ENCODE measurements around the gene KLHL18. TPM values are rescaled to one million over a fixed set of nuclear protein-coding genes. Genes with fewer than 3 reads are reported as not detected.
"Not testable (repeated sequence)": the region's sequence is repeated elsewhere in the genome, so short reads cannot be mapped to it uniquely, and the experiment has no call there.

Gene KLHL18
- 10 to 100 TPM; 46.7 to 50.0 TPM for total RNA-seq

DNA sequence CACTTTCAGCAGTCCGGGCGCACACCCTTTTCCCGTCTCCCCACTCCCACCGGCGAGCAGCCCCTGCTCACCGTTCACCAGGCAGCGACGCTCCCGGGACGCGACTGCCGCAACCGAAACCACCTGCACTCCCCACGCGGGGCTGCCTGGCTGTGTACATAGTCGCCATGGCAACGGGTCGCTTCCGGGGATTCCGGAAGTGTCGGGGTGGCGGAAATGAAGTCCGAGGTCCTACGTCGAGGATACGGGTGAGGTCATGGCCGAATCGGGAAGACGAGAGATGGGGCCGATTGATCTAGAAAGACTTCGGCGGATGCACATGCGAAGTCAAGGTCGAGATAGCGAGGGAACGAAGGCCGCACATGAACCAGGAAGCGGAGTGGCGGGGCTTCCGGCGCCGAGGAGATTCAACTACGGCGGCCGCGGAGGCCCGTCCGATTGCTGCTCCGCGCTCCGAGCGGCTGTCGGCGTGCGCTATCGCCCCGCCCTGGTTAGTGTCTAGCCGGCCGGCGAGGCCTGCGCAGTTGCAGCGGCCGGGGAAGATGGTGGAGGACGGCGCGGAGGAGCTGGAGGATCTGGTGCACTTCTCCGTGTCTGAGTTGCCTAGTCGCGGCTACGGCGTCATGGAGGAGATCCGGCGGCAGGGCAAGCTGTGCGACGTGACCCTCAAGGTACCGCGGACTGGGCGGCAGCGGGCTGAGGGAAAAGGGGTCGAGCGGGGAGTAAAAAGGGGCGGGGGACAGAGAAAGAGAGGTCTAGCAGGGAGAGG is at the start of gene KLHL18, which contains the start of gene KIF9:
Gene KLHL18 (plus strand): TSS at position 521 of the 769 bp plus-strand sequence. CDS start 22 bp downstream, at position 543.
Gene KIF9 (minus strand): TSS at position 376 of the 769 bp plus-strand sequence. CDS start 5,425 bp downstream, outside the sequence.
- ChIA-PET CTCF (interaction anchor here (0.7 to 2.4 kb wide), 3 partner anchors 9 to 119 kb away, joined by 4 to 10 read pairs (median 5); partner anchors contain the start of gene SETD2), POLR2A (interaction anchor here (0.6 to 2.6 kb wide), 5 partner anchors 9 to 401 kb away, joined by 3 to 9 read pairs (median 3); partner anchors contain the start of gene SETD2)

DNA sequence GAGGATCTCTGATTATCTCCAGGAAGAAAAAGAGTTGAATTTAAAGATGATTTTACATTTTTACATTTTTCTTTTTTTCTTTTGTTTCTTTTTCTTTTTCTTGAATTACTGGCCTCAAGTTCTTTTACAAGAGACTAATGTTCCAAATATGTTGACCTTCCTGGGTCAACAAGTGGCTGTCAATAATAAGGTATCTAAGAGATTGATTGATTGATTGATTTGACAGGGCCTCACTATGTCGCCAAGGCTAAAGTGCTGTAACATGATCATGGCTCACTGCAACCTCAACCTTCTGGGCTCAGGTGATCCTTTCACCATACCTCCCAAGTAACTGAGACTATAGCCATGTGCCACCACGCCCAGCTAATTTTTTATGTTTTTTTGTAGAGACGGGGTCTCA is 44.7 kb upstream of the KLHL18 start:
- POLR2A ChIA-PET = no interaction called here
- CTCF ChIA-PET = no interaction called here

DNA sequence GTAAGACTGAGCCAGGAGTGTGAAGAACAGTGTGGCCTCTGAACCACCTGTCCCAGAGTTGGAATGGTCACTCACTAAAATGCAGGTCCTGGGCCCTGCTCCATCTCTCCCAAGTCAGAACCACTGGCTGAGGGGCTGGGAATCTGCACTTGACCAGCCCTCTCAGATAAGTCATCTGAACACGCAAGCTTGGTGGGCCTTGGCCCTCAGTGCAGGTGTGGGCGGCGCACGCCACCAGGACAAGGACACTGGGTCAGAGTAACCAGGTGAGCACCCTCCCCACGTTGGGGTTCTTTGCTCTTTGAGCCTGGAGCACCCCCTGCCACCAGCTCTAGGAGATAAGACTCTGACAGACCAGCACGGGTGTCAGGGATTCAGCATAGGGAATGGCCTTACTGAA is 42.8 kb upstream of the KLHL18 start:
- CTCF ChIA-PET = no interaction called here

DNA sequence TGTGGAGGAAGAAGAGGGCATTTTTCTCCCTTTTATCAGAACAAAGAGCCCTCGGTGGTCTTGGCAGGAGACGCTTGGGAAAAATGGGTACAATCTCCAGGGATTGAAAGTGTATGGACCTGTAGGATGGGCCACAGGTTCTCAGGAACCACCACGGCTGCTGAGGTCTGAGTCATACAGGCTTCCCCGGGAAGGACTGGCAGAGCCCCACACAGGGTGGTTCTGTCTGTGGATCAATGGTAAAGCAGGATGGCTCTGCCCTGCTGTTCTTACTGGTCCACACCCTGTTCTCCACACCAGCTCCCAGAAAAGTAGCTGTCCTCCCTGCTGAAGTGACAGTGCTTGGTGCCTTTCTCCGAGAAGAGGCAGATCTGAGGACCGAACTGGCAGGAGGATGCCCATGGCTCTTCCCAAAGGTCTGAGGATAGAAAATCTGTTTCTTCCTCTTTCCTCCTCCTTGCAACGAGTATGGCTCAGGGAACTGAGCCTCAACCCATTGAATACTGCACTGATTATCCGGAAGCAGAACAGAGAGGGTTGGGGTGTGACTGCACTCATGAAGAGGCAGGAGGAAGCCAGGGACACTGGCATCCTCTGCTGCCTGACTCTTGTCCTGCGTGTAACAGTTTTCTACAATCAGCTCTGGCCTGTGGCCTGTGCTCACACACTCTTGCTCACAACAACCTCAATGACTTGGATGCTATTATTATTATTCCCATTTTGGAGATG is 39.2 kb upstream of the KLHL18 start:
- CTCF ChIA-PET = no interaction called here
- POLR2A ChIA-PET = no interaction called here

More for the DNA sequence above, 42.8 kb upstream of the KLHL18 start:
- POLR2A ChIA-PET = no interaction called here

DNA sequence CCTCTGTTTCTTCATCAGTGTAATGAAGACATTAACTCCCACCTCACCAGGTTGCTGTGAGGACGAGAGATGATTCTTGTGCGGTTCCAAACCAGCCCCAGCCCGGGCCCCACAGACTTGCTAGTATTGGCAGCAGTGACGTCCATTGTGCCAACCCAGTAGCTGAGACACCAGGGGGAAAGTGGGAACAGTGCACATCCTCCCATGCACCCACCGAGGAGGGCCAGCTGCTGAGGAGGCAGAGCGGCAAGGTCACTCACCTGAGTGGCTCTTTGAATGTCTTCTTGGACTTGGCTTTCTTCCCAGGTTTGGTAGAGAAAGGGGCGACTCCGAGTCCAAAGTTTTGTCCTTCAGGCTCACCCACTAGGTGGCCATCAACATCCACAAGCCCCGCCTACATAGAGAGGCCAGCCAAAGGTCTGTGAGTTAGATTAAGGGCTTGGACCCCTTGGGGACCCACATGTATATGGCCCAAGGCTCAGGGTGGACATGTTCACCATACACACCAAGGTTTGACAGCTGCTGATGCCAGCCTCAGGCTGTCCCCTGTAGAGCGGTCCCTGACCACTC is 38.1 kb upstream of the KLHL18 start:
- POLR2A ChIA-PET = no interaction called here
- CTCF ChIA-PET = interaction anchor here (0.6 kb wide), 1 partner anchor 264 kb away, joined by 3 read pairs; no protein-coding TSS in a partner anchor

DNA sequence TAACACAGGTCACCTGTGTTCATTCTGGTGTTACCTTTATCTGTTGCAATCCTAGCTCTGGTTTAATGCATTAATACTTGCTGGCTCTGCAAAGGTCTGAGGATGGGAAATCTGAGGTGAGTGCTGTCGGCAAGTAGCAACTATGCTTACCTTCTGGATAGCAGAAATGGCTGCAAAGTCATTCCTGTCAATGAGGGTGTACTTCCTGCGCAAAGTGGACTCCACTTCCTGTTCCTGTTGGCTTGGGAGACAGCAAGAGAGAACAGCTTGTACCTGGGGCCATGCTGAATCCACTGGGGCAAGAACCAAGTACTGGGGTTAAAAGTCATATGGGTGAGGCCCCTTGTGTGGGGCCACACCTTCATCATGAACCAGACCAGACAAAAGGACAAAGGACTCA is 37.5 kb upstream of the KLHL18 start:
- POLR2A ChIA-PET = no interaction called here
- CTCF ChIA-PET = interaction anchor here (0.6 kb wide), 1 partner anchor 77 kb away, joined by 5 read pairs; no protein-coding TSS in a partner anchor

DNA sequence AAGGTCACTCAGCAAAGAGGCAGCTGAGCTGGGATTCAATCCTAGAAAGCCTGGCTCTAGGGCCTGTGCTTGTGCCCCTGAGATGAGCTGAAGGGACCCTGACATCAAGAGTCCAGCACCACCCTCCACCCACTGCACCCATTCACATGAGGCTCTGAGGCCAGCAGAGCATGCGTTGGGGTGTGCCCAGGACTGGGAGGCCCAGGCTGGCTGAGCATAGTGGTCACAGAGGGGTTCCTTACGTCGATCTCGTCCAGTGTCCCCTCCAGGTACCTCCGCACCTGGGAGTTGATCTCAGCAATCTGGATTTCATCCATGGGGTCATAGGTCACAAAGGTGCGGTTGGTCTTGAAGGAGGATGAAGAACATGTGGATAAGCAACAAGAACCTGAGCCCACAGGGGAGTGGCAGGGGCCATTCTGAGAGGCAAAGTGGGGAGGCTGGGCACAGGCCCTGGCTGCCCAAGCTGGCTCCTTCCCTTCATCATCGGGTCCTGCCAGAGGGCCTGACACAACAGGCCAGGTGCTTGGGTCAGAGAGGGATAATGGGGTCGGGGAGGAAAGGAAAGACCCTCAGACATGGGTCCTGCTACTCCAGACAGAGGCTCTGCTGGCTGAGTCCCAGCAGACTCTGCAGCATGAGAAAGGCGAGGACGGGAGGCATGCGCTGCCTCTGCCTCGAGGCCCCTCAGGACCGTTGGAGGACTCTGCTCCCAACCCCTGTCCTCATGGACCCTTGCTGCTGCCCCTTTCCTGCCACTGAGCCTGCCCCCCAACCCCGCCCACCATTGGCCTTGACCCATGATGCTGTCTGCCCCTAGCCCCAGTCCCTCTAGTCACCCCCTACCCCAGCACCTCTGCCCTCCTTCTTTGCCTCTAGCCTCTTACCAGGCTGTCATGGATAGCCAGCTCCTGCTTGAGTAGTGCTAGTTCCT is 35.3 kb upstream of the KLHL18 start:
- ChIA-PET POLR2A (no interaction called here), CTCF (no interaction called here)

DNA sequence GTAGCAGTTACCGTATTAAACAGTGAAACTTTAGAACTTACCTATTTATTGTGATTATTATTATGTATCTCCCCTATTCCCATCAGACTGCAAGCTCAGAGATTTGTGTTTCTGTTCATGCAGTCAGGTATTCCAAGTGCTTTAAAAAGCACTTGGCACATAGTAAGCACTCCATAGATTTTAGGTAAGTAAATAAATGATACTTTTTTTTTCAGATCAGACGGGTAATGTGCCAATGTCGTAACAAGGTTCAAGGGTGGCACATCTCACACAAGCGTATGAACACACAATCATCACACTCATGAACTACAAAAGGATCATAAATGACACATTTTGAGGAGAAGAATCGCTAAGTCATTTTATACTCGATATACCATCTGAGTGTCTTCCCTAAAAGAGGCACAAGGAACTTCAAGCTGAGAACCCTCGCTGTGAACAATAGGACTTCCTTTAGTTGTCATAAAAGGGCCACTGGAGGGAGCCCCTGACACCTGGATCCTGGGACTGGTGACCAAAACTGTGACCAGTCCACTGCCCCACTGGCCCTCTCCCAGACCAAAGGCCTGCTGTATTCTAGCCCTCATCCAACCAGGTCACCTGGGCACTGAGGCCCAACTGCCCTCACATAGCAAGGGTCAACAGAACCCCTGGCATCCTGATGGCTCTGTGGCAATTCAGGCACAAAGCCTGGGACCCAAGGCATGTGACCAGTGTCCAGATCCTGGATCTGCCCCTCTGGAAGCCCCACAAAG is 32.3 kb upstream of the KLHL18 start:
- CTCF ChIA-PET = no interaction called here
- POLR2A ChIA-PET = no interaction called here

DNA sequence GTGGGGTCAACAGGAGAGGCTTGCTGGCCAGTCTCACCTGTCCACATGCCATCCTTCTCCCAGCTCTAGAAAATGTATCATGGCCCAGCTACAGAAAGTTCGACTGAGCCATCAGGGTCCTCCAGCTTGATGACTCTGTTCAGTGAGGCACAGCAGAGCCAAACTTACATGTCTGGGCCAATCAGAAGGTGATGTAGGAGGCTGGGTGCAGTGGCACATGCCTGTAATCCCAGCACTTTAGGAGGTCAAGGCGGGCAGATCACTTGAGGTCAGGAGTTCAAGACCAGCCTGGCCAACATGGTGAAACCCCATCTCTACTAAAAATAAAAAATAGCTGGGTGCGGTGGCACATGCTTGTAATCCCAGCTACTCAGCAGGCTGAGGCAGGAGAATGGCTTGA is 31.7 kb upstream of the KLHL18 start:
- POLR2A ChIA-PET, CTCF ChIA-PET: not testable (repeated sequence)

DNA sequence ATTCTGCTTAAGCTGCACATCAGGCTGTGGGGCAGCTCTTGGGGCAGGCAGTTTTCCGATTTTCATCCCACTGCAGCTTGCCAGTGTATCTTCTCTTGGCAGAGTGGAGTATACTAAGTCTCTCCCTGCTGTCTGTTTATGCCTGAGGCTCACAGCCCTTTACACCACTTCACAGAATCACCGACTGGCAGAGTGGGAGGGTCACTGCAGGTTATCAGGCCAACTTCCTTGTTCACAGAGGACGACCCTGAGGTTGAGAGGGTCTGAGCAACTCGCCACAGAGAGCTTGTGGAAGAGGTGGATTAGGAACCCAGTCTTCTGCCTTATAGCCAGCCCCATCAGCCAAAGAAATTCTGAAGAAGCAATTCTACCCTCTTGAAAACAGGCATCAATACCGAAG is 31.1 kb upstream of the KLHL18 start:
- POLR2A ChIA-PET = no interaction called here
- CTCF ChIA-PET = no interaction called here

DNA sequence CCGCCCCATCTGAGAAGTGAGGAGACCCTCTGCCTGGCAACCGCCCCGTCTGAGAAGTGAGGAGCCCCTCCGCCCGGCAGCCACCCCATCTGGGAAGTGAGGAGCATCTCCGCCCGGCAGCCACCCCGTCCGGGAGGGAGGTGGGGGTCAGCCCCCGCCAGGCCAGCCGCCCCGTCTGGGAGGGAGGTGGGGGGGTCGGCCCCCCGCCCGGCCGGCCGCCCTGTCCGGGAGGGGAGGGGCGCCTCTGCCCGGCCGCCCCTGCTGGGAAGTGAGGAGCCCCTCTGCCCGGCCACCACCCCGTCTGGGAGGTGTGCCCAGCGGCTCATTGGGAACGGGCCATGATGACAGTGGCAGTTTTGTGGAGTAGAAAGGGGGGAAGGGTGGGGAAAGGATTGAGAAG is 26.4 kb upstream of the KLHL18 start:
- POLR2A ChIA-PET, CTCF ChIA-PET: not testable (repeated sequence)

DNA sequence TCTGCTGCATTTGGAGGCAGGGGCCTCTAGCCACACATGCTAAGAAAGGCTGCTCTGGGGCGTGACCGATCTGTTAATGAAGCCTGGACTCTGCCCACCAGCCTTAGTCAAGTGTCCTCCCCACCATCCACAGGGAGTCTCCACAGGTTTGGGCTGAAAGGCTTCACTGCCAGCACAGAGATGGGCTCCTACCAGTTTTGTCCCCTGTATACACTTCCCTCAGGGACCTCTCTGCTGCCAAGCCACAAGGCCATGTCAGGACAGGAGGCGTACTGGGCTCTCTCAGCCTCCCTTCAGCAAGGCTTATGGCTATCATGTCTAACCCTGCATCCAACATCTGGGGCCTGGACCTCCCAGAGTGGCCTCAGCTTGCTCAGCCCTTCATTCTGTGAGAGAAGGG is 23.6 kb upstream of the KLHL18 start:
- ChIA-PET CTCF (no interaction called here), POLR2A (no interaction called here)

DNA sequence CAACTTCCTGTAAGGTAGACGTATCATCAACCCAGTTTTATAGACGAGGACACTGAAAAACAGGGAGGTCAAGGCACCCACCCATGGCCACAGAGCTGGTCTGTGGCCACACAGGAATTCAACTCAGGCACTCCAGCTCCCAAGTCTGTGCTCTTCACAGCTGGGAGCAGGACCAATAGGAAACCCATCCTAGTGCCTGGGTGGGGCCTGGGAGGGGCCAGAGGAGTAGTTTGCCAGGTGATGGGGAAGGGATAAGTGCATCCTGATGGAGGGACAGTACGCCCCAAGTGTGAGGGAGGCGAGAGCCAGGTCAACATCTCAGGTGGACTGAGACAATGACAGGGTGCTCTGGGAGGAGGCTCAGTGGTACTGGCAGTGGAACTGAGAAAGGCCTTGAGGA is 22.1 kb upstream of the KLHL18 start:
- ChIA-PET POLR2A (no interaction called here), CTCF (no interaction called here)

DNA sequence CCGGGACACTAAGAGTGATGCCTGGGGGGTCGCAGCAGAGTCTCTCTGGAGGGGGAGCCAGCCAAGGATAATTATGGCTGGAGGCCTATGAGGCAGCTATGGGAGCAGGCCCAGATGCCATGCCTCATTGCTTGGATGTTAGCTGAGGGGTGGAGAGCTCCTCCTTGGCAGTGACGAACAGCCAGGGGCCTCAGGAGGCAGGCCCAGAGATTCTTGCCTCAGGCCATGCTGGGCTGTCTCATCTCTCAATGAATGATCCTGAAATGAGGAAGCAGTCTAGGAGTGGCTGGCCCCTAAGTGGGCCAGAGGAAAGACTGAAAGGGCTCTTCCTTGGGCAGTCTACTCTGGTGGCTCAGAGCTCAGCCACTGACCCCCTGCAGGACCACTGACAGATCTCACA is 21.4 kb upstream of the KLHL18 start:
- CTCF ChIA-PET = no interaction called here

DNA sequence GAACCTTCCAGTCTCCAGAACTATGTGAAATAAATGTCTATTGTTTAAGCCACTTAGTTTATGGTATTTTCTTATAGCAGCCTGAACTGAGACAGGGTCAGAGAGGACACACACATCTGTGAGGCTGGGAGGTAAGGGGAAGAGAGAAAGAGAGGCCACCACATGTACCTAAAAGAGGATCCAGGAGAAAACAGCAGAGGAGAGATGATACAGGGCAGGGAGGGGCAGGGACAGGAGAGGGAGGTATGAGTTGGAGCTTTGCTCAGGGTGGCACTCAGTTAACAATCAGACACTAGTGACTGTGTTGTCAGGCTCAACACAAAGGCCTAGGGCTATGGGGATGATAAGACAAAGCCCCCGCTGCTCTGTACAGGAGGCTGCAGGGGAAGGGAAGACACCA is 17.7 kb upstream of the KLHL18 start:
- CTCF ChIA-PET = no interaction called here
- POLR2A ChIA-PET = no interaction called here

More for the DNA sequence above, 21.4 kb upstream of the KLHL18 start:
- POLR2A ChIA-PET = no interaction called here

DNA sequence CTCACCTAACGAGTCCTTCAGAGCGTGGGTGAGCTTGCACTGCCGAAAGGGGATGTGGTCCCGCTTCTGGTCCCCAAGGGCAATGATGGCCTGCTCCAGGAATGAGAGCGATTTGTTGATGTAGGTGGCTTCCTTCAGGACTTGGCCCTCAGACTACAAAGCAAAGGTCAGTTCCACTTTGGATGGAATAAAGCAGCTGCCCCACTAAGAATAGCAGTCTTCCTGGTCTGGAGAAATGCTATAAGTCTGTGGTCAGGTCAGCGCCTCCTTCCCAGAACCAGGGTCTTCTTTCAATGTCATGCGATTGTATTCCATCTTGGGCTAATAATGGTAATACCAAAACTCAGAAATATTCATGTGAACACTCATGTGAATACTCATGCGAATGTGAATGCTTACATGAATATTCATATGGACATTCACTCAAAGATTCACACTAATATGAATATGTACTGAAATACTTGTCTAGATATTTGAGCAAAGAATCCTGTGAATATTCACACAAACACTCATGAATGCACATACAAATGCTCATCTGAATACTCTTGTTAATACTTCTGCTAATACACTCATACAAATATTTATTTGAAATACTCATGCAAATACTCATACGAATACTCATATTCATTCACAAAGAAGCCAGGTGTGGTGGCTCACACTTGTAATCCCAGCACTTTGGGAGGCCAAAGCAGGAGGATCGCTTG is 16.9 kb upstream of the KLHL18 start:
- CTCF ChIA-PET = no interaction called here
- POLR2A ChIA-PET = no interaction called here

DNA sequence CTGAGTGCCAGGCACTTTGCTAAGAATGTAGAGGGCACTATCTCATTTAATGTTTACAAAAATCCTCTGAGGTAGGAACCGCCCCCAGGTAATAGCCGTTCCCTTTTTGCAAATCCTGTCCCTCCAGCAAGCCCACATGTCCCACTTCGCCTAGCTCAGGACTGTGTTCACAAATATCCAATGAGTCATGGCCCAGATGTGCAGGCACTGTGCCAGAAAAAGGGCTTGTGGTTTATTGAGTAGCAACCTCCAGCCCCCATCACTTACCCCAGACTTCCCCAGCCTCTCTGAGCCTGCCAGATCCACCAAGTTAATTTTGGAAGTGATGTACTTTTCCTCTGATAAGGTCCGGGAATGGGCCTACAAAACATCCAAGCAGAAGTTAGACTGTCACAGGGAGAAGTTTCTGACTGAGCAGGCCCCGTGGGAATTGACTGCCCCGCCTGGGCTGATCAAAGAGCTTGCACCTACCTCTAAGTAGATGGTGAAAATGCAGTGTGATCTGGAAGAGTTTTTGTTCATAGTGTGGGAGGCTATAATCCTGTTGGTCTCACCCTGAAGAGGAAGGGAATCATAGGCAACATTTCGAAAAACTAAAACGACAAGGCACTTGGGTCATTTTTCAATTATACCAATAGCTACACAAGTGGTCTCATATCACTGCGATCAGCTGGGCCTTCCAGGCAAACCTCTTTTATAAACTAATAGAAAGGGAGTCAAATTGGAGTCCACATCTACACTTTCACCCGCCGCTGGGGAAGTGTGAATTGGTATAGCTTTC is 15.8 kb upstream of the KLHL18 start:
- ChIA-PET POLR2A (interaction anchor here (0.9 kb wide), 1 partner anchor 16 kb away, joined by 3 read pairs; the partner anchor contains the start of gene KLHL18), CTCF (interaction anchor here (0.6 to 0.7 kb wide), 2 partner anchors 34 to 258 kb away, joined by 3 read pairs; no protein-coding TSS in a partner anchor)

Data from activated CD8-positive, alpha-beta memory T cell treated with anti-CD3 and anti-CD28 coated beads for 36 hours (primary cell).